Measurements from ENCODE around the gene MAN1A2.

Gene MAN1A2

DNA sequence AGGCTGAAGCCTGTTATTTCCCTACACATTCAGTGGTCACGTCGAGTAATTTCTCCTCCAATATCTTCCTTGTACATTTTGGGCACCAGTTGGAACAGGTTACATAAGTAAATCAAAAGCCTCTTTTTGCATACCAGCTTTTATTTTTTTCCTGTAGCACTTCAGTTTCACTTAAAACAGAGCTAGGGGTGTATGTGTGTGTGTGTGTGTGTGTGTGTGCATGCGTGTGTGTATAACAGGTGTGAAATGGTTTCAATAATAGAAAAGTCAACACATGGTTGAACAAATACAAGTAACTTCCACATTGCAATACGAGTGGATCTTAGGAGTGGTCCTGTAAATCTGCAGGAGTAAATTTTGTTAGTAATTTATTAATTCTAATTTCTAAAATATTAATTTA lies 3.0 kb upstream of the MAN1A2 start:
- no peak overlapping the region for H3K9ac ChIP-seq (ENCODE audit: low read depth, low read length)
- H3K79me2 ChIP-seq (ENCODE audit: insufficient read depth, low read length), result peaks cover 23% of the 10 kb centered on the region
- no peak overlapping the region for H2AFZ ChIP-seq (ENCODE audit: low read depth, low read length)
- DNase-seq (no peak), ATAC-seq (ENCODE audit: insufficient read depth, low read depth) (no peak)
- H3K36me3 ChIP-seq (ENCODE audit: insufficient read depth, low read length), result no peaks in the 10 kb centered on the region
- H4K20me1 ChIP-seq (ENCODE audit: insufficient read depth, low read length), result peaks cover 5% of the 10 kb centered on the region; the same call in 1 of the 2 replicates
- no peak overlapping the region for H3K4me3 ChIP-seq (ENCODE audit: low read depth in 1 of 2, low read length in 2 of 2)
- H3K27me3 ChIP-seq (ENCODE audit: insufficient read depth, low read length, poor library complexity), result no peaks in the 10 kb centered on the region
- H3K4me1 ChIP-seq (ENCODE audit: insufficient read depth, low read length), result peaks cover 26% of the 10 kb centered on the region
- no peaks in the 10 kb centered on the region for H3K9me3 ChIP-seq (ENCODE audit: insufficient read depth, low read length, severe bottlenecking)
- no peak overlapping the region for H3K4me2 ChIP-seq (ENCODE audit: insufficient read depth, low read length)
- H3K27ac ChIP-seq (ENCODE audit: low read length), result no peak overlapping the region
- TF ChIP-seq, protein P1, sequence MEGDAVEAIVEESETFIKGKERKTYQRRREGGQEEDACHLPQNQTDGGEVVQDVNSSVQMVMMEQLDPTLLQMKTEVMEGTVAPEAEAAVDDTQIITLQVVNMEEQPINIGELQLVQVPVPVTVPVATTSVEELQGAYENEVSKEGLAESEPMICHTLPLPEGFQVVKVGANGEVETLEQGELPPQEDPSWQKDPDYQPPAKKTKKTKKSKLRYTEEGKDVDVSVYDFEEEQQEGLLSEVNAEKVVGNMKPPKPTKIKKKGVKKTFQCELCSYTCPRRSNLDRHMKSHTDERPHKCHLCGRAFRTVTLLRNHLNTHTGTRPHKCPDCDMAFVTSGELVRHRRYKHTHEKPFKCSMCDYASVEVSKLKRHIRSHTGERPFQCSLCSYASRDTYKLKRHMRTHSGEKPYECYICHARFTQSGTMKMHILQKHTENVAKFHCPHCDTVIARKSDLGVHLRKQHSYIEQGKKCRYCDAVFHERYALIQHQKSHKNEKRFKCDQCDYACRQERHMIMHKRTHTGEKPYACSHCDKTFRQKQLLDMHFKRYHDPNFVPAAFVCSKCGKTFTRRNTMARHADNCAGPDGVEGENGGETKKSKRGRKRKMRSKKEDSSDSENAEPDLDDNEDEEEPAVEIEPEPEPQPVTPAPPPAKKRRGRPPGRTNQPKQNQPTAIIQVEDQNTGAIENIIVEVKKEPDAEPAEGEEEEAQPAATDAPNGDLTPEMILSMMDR (IDR thresholded peaks at IDR 0.05; ENCODE audit: borderline replicate concordance, extremely low read depth, low read length, poor library complexity, severe bottlenecking), result no peak
- TF ChIP-seq EZH2 (IDR thresholded peaks at IDR 0.05; ENCODE audit: borderline replicate concordance, low read depth, low read length, severe bottlenecking), result no peak

DNA sequence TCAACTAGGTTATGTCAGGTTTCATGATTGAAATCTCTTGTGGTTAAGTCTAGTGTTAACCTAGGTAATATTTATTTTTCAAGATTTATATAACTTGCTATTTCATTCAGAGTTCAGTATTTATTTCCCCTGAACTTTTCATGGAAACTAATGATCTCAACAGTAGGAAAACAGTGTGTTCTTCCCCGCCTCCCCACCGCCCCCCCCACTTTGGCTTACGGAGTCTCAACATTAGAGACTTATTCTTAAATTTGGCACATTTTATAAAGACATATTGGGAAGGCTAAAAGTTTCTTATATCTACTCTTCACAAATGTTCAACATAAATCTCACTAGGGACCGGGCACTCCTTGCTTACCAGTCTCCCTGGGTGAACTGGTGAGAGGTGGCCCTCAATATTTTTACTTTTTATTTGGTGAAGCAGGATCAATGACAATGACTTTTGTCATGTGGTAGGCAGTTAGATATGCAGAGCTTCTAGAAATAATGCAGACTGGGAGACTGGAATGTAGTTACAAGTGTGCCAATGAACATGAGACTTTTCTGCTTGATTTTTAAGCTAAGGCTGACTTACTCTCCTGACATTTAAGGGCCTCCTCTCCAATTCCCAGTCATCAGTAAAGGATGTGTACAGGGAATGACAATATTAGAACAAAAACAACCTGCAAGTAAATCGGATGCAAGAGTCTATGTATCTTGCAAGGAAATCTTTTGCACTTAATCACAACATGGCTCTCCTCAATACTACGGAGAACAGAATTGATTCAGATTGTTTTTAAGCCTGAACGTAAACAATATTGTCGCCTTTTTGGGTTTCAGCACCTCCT lies 1.7 kb upstream of the MAN1A2 start:
- TF ChIP-seq EZH2 (IDR thresholded peaks at IDR 0.05; ENCODE audit: borderline replicate concordance, low read depth, low read length, severe bottlenecking), result no peak
- TF ChIP-seq, protein P1 (IDR thresholded peaks at IDR 0.05; ENCODE audit: borderline replicate concordance, extremely low read depth, low read length, poor library complexity, severe bottlenecking), result no peak
- H3K79me2 ChIP-seq (ENCODE audit: insufficient read depth, low read length), result peaks cover 36% of the 10 kb centered on the region
- H3K9ac ChIP-seq (ENCODE audit: low read depth, low read length), result peak overlapping the region; percentile 86
- peaks cover 39% of the 10 kb centered on the region for H3K4me1 ChIP-seq (ENCODE audit: insufficient read depth, low read length)
- no peak for DNase-seq
- no peaks in the 10 kb centered on the region for H3K9me3 ChIP-seq (ENCODE audit: insufficient read depth, low read length, severe bottlenecking)
- ATAC-seq (ENCODE audit: insufficient read depth, low read depth), result no peak
- peak overlapping the region; percentile 87 for H3K27ac ChIP-seq (ENCODE audit: low read length)
- peak overlapping the region; percentile 35 to 79; a peak in 3 of 4 replicates for H3K4me3 ChIP-seq (ENCODE audit: low read depth in 1 of 2, low read length in 2 of 2)
- peak overlapping the region; percentile 85 for H2AFZ ChIP-seq (ENCODE audit: low read depth, low read length)
- peaks cover 7% of the 10 kb centered on the region; the same call in 1 of the 2 replicates for H4K20me1 ChIP-seq (ENCODE audit: insufficient read depth, low read length)
- no peaks in the 10 kb centered on the region for H3K36me3 ChIP-seq (ENCODE audit: insufficient read depth, low read length)
- H3K4me2 ChIP-seq (ENCODE audit: insufficient read depth, low read length), result peak overlapping the region; percentile 97
- H3K27me3 ChIP-seq (ENCODE audit: insufficient read depth, low read length, poor library complexity), result no peaks in the 10 kb centered on the region

DNA sequence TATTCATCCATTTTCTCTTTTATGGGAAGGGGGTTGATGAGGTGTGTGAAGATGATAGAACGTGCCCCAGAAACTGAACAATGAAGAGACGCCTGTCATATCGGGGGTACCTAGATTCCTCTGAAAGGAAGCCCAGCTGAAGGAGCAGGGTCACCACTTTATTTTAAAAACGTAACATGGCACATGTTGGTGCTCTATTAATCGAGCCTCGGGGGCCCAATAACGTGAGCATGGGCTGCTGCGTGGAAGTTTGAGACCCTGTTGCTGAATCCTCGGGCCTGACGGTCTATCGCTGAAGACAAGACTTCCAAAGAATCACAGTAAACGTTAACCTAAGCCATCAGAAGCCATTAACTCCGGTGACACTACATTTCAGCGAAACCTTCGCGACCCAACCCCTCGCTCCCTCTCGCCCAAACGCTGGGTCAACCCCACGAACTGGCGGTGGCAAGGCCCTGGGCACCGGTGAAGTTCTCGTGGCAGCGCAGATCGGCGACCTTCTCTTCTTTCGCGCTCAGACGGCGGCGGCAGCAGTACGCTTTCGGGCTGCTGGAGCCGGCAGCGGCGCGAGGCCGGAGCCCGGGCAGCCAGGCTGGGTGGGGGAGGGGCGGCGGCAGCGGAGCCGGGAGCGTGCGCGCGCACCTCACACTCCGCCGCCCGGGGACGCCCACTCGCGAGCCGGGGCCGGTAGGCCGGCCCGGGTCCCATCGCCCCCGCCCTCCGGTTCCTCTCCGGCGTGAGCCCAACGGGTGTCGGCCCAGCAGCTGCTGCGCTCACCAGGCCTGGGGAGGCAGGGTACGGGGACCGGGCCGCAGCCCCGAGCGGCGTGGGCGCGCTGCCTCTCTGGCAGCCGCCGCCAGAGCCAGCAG lies 838 bp upstream of the MAN1A2 start:
- peak overlapping the region; percentile 85 for H2AFZ ChIP-seq (ENCODE audit: low read depth, low read length)

More for the DNA sequence above, 838 bp upstream of the MAN1A2 start:
- Histone ChIP-seq H3K9me3 (ENCODE audit: insufficient read depth, low read length, severe bottlenecking) (no peaks in the 10 kb centered on the region), H3K27ac (ENCODE audit: low read length) (peak overlapping the region; percentile 87), H3K27me3 (ENCODE audit: insufficient read depth, low read length, poor library complexity) (no peaks in the 10 kb centered on the region), H4K20me1 (ENCODE audit: insufficient read depth, low read length) (peaks cover 10% of the 10 kb centered on the region; the same call in 1 of the 2 replicates), H3K4me1 (ENCODE audit: insufficient read depth, low read length) (peaks cover 48% of the 10 kb centered on the region), H3K9ac (ENCODE audit: low read depth, low read length) (peak overlapping the region; percentile 86), H3K4me2 (ENCODE audit: insufficient read depth, low read length) (peak overlapping the region; percentile 97), H3K4me3 (ENCODE audit: low read depth in 1 of 2, low read length in 2 of 2) (peak overlapping the region; percentile 35 to 79), H3K79me2 (ENCODE audit: insufficient read depth, low read length) (peaks cover 45% of the 10 kb centered on the region), H3K36me3 (ENCODE audit: insufficient read depth, low read length) (no peaks in the 10 kb centered on the region)
- DNase-seq (peak; percentile 76), ATAC-seq (ENCODE audit: insufficient read depth, low read depth) (peak; percentile 59)
- no peak for TF ChIP-seq EZH2 (IDR thresholded peaks at IDR 0.05; ENCODE audit: borderline replicate concordance, low read depth, low read length, severe bottlenecking)
- TF ChIP-seq, protein P1 (IDR thresholded peaks at IDR 0.05; ENCODE audit: borderline replicate concordance, extremely low read depth, low read length, poor library complexity, severe bottlenecking), result no peak

All from DND-41 (cell line).